GM21367 (cell line): Measurements from ENCODE around the gene FBXO5.
"Not testable (repeated sequence)": the region's sequence is repeated elsewhere in the genome, so short reads cannot be mapped to it uniquely, and the experiment has no call there.

Experiments
- ATAC-seq: cut with Tn5 transposase; IDR thresholded peaks from one replicate; pipeline ENCODE4 v1.9.1; 2021; ENCODE audit not compliant: unreplicated experiment

FBXO5 gene

GRCh38 chr6:152982904-152983636 is at the start of gene FBXO5:
Gene FBXO5 (minus strand): TSS chr6:152983041. CDS start chr6:152982959, 82 bp downstream.
- ATAC-seq = peak; percentile 83

GRCh38 chr6:153032255-153032882 is 49.5 kb upstream of the FBXO5 start:
- no peak for ATAC-seq

- ATAC-seq = no peak
Observed at GRCh38 chr6:153031335-153031955, 48.6 kb upstream of the FBXO5 start.

GRCh38 chr6:153028963-153029362 is 46.1 kb upstream of the FBXO5 start:
- no peak for ATAC-seq

- no peak for ATAC-seq
Observed at GRCh38 chr6:153028286-153028685, 45.4 kb upstream of the FBXO5 start.

GRCh38 chr6:153027480-153027879 is 44.6 kb upstream of the FBXO5 start:
- ATAC-seq = no peak

GRCh38 chr6:153024709-153025017 is 41.8 kb upstream of the FBXO5 start:
- ATAC-seq = no peak

GRCh38 chr6:153023977-153024708 is 41.3 kb upstream of the FBXO5 start:
- ATAC-seq = peak; percentile 99

GRCh38 chr6:153018355-153018754 is 35.5 kb upstream of the FBXO5 start:
- no peak for ATAC-seq

- ATAC-seq = no peak
Observed at GRCh38 chr6:153016846-153017245, 34.0 kb upstream of the FBXO5 start.

- ATAC-seq = no peak
Observed at GRCh38 chr6:153015094-153015640, 32.3 kb upstream of the FBXO5 start.

- ATAC-seq = no peak
Observed at GRCh38 chr6:153013438-153013837, 30.6 kb upstream of the FBXO5 start.

- no peak for ATAC-seq
Observed at GRCh38 chr6:153012856-153013255, 30.0 kb upstream of the FBXO5 start.

GRCh38 chr6:153003366-153003690 is 20.5 kb upstream of the FBXO5 start:
- ATAC-seq = peak; percentile 0

- peak; percentile 91 for ATAC-seq
Observed at GRCh38 chr6:153002613-153003365, 19.9 kb upstream of the FBXO5 start, which contains the start of gene MTRF1L. Gene MTRF1L (minus strand): TSS chr6:153002709. CDS start chr6:153002685, 24 bp downstream.

GRCh38 chr6:153001767-153002612 is 19.1 kb upstream of the FBXO5 start:
- ATAC-seq = peak; percentile 17

- not testable (repeated sequence) for ATAC-seq
Observed at GRCh38 chr6:153000790-153001189, 17.9 kb upstream of the FBXO5 start.

GRCh38 chr6:153000243-153000642 is 17.4 kb upstream of the FBXO5 start:
- no peak for ATAC-seq

- ATAC-seq = not testable (repeated sequence)
Observed at GRCh38 chr6:152999538-152999937, 16.7 kb upstream of the FBXO5 start.

GRCh38 chr6:152993847-152994246 is 11.0 kb upstream of the FBXO5 start:
- no peak for ATAC-seq
